Right lobe of liver (tissue), 6 donors: ENCODE measurements around the gene CSNK1D. TPM values are rescaled to one million over a fixed set of nuclear protein-coding genes. Genes with fewer than 3 reads are reported as not detected.
A peak's percentile ranks its signal among the peaks of the same experiment; 100 is the strongest.

Experiments
- ATAC-seq, 4 donors: fragments of 200-7000 bp; cut with Tn5 transposase; one replicate each; pipeline ENCODE4 v1.9.1; 2020; ENCODE audit warnings: mild to moderate bottlenecking in 4 of 4, moderate library complexity in 4 of 4
- DNase-seq, 3 donors: peaks; one replicate each; pipeline ENCODE4 v3.0.0-alpha.2; 2020
- H3K27ac ChIP-seq, 3 donors: fragments of 200-600 bp; one replicate each; pipeline ENCODE4 v1.8.0; 2022
- H3K27me3 ChIP-seq, 2 donors: fragments of 200-600 bp; one replicate each; pipeline ENCODE4 v1.8.0; 2022
- H3K36me3 ChIP-seq, 4 donors: fragments of 200-600 bp; sonication (generic) in 1 of 4; one replicate each; pipeline versions ENCODE4 v1.5.1 to v1.8.0; 2017 to 2022; ENCODE audit warnings: control low read depth in 1 of 4
- H3K4me1 ChIP-seq, 4 donors: fragments of 200-600 bp; sonication (generic) in 1 of 4; one replicate each; pipeline versions ENCODE4 v1.5.1 to v1.8.0; 2017 to 2022; ENCODE audit warnings: control low read depth in 1 of 4
- H3K4me3 ChIP-seq, 3 donors: fragments of 200-600 bp; one replicate each; pipeline ENCODE4 v1.8.0; 2022
- H3K9me3 ChIP-seq, 4 donors: fragments of 200-600 bp; sonication (generic) in 1 of 4; one replicate each; pipeline versions ENCODE4 v1.5.1 to v1.8.0; 2017 to 2022; ENCODE audit warnings: control low read depth in 1 of 4
- CTCF ChIP-seq, 4 donors: fragments of 200-600 bp in 3 of 4; fragments of 450-650 bp in 1 of 4; IDR thresholded peaks; one replicate each; pipeline versions ENCODE4 v1.5.1 to v1.8.0; 2016 to 2022; ENCODE audit warnings: antibody characterized with exemption in 4 of 4, mild to moderate bottlenecking in 2 of 4
- POLR2A ChIP-seq: fragments of 450-650 bp; IDR thresholded peaks from one replicate; pipeline ENCODE4 v1.6.1; 2017; ENCODE audit warnings: antibody characterized with exemption, mild to moderate bottlenecking
- WGBS: methylation state at CpG from one replicate; pipeline ENCODE4 v1.1.6; 2018; ENCODE audit warnings: low coverage, low lambda C conversion rate; ENCODE audit not compliant: insufficient coverage; ENCODE audit errors: missing lambda C conversion rate; 5-methylcytosine and 5-hydroxymethylcytosine counted together
- intact Hi-C, 2 donors: fragments of 100-400 bp; cut with DNase I; formaldehyde crosslinking; loops; one replicate each; pipeline versions ENCODE4 v1.11.2 to v1.14.1; 2022
- total RNA-seq, 6 experiments: library from RNA; depleted of rRNA in 2 of 6; stranded (reverse); fragments of >200 nt in 2 of 6; fragmentation: NEBNext Ultra II Directional in 3 of 6; extraction: Animal tissue kit (Norgen Biotek cat#: 25700) in 3 of 6; gene quantifications; one replicate each; pipeline versions ENCODE4 v1.1.0 to v1.2.4, GENCODE V29; 2016 to 2023
- donor health status: DM: no; HTN: yes; CAD: no.
- donor health status: DM: no; HTN: no; CAD: no.
- donor health status: DM: no; HTN: no; CAD: no.
- donor health status: DM: no; HTN: yes; CAD: no.
- donor health status: DM: no; HTN: yes; CAD: no.

CSNK1D gene
- total RNA-seq, 6 experiments from 2014 or later, result 32.7 to 73.0 (median 45.9) TPM

- ATAC-seq, result no peak
- WGBS, result no CpG with 5 or more reads among the region's 15 CpGs
- DNase-seq, result no peak
- TF ChIP-seq CTCF (IDR thresholded peaks at IDR 0.05), result no peak
- TF ChIP-seq POLR2A, result no peak
- Histone ChIP-seq H3K4me3 (no peak overlapping the region), H3K36me3 (no peaks in the 10 kb centered on the region), H3K4me1 (peaks cover 0 to 9% (median under 1%) of the 10 kb centered on the region in 4 donors), H3K9me3 (no peaks in the 10 kb centered on the region), H3K27me3 (no peaks in the 10 kb centered on the region), H3K27ac (no peak overlapping the region)
- intact Hi-C loops, result no loop called here
Measured at GRCh38 chr17:82226146-82226808, 47.2 kb downstream of the CSNK1D start.

- ATAC-seq, result peak in 2 of 4 donors; percentile 2 to 13
- Histone ChIP-seq H3K36me3 (no peaks in the 10 kb centered on the region), H3K4me3 (no peak overlapping the region), H3K4me1 (peaks cover 0 to 4% (median 0%) of the 10 kb centered on the region in 4 donors), H3K9me3 (no peaks in the 10 kb centered on the region), H3K27ac (no peak overlapping the region), H3K27me3 (no peaks in the 10 kb centered on the region)
- TF ChIP-seq CTCF (IDR thresholded peaks at IDR 0.05) (no peak), POLR2A (no peak)
- DNase-seq, result no peak
- no CpG with 5 or more reads among the region's 24 CpGs for WGBS
- intact Hi-C loops, result no loop called here
Measured at GRCh38 chr17:82225368-82226029, 48.0 kb downstream of the CSNK1D start.

DNA sequence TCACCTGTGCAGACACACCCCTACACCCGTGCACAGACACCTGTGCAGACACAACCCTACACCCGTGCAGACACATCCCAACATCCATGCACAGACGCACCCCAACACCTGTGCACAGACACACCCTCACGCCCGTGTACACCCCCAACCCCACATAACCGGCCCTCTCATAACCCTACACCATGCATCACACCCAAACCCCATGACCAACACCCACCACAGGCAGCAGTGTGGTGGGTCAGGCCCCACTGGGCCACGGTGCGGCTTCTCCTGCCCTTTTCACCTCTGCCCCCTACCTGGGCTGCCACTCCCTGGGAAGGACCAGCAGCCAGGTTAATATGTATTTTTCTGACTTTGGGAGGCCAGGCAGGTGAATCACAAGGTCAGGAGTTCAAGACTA is 48.8 kb downstream of the CSNK1D start:
- H3K4me1 ChIP-seq, result no peaks in the 10 kb centered on the region
- H3K9me3 ChIP-seq, result no peaks in the 10 kb centered on the region
- no peaks in the 10 kb centered on the region for H3K36me3 ChIP-seq
- intact Hi-C loops, result no loop called here
- TF ChIP-seq POLR2A (no peak), CTCF (IDR thresholded peaks at IDR 0.05) (no peak)
- no peak overlapping the region for H3K4me3 ChIP-seq
- ATAC-seq (no peak), DNase-seq (no peak)
- no peak overlapping the region for H3K27ac ChIP-seq
- H3K27me3 ChIP-seq, result no peaks in the 10 kb centered on the region
- 86% methylated on average over 3 of the region's 8 CpGs for WGBS

- DNase-seq (no peak), ATAC-seq (no peak)
- Histone ChIP-seq H3K4me1 (no peaks in the 10 kb centered on the region), H3K27ac (no peak overlapping the region), H3K27me3 (no peaks in the 10 kb centered on the region), H3K4me3 (no peak overlapping the region), H3K9me3 (no peaks in the 10 kb centered on the region), H3K36me3 (no peaks in the 10 kb centered on the region)
- TF ChIP-seq CTCF (IDR thresholded peaks at IDR 0.05) (no peak), POLR2A (no peak)
- 80% methylated on average over 4 of the region's 5 CpGs for WGBS
- intact Hi-C loops, result no loop called here
Measured at GRCh38 chr17:82223517-82223916, 50.0 kb downstream of the CSNK1D start.
